CD4-positive, alpha-beta T cell treated with Interferon gamma for 1 hour (primary cell): ENCODE measurements around the gene LRRC2.
"Not testable (repeated sequence)": the region's sequence is repeated elsewhere in the genome, so short reads cannot be mapped to it uniquely, and the experiment has no call there.

ENCODE experiments used
- DNase-seq: peaks from one replicate; pipeline ENCODE4 v3.0.0-alpha.2; 2020

The LRRC2 gene

GRCh38 chr3:46522201-46522600, 43.9 kb downstream of the LRRC2 start:
- not testable (repeated sequence) for DNase-seq

- DNase-seq, result no peak
Measured at GRCh38 chr3:46521096-46521495, 45.0 kb downstream of the LRRC2 start.

GRCh38 chr3:46520531-46520930, 45.6 kb downstream of the LRRC2 start:
- no peak for DNase-seq

- no peak for DNase-seq
Measured at GRCh38 chr3:46519952-46520351, 46.1 kb downstream of the LRRC2 start.

GRCh38 chr3:46517784-46518181, 48.3 kb downstream of the LRRC2 start:
- no peak for DNase-seq

GRCh38 chr3:46517016-46517783, 48.9 kb downstream of the LRRC2 start:
- no peak for DNase-seq

GRCh38 chr3:46516521-46516920, 49.6 kb downstream of the LRRC2 start:
- no peak for DNase-seq

- no peak for DNase-seq
Measured at GRCh38 chr3:46512191-46512749, 53.8 kb downstream of the LRRC2 start.

- no peak for DNase-seq
Measured at GRCh38 chr3:46509661-46510187, 56.4 kb downstream of the LRRC2 start.

- DNase-seq, result no peak
Measured at GRCh38 chr3:46508850-46509591, 57.1 kb downstream of the LRRC2 start.

- DNase-seq, result no peak
Measured at GRCh38 chr3:46506526-46506925, 59.6 kb downstream of the LRRC2 start.

- no peak for DNase-seq
Measured at GRCh38 chr3:46505953-46506352, 60.1 kb downstream of the LRRC2 start.

GRCh38 chr3:46504789-46505188, 61.3 kb downstream of the LRRC2 start:
- no peak for DNase-seq

- DNase-seq, result no peak
Measured at GRCh38 chr3:46503200-46503874, 62.8 kb downstream of the LRRC2 start.

- no peak for DNase-seq
Measured at GRCh38 chr3:46501702-46502101, 64.4 kb downstream of the LRRC2 start.

- DNase-seq, result no peak
Measured at GRCh38 chr3:46500656-46501635, 65.2 kb downstream of the LRRC2 start.

GRCh38 chr3:46498916-46499519, 67.1 kb downstream of the LRRC2 start:
- DNase-seq, result no peak

GRCh38 chr3:46497556-46498265, 68.4 kb downstream of the LRRC2 start, which contains the start of gene RTP3:
TSS of gene RTP3 (plus strand) at chr3:46497976. CDS start at chr3:46498063, 87 bp downstream.
- DNase-seq, result no peak

- peak; percentile 8 for DNase-seq
Measured at GRCh38 chr3:46496746-46497555, 69.2 kb downstream of the LRRC2 start.
